Hematopoietic multipotent progenitor cell treated with erythropoietin and hydrocortisone succinate and interleukin-3 and kit ligand, for 4 days (in vitro differentiated cells): ENCODE measurements around the gene TSEN34.

Source experiments
- DNase-seq: peaks from one replicate; pipeline ENCODE4 v3.0.0-alpha.2; 2015

TSEN34 gene

GRCh38 chr19:54191011-54191810, at the start of gene TSEN34:
TSEN34 (plus strand) TSS chr19:54191308; CDS start chr19:54191365, 57 bp downstream.
- peak; percentile 94 for DNase-seq

GRCh38 chr19:54141356-54141755, 49.8 kb upstream of the TSEN34 start:
- DNase-seq, result no peak

- DNase-seq, result no peak
Measured at GRCh38 chr19:54142166-54142780, 48.8 kb upstream of the TSEN34 start.

- no peak for DNase-seq
Measured at GRCh38 chr19:54145541-54146158, 45.5 kb upstream of the TSEN34 start.

GRCh38 chr19:54147676-54148075, 43.4 kb upstream of the TSEN34 start:
- no peak for DNase-seq

- no peak for DNase-seq
Measured at GRCh38 chr19:54148158-54148557, 43.0 kb upstream of the TSEN34 start.

GRCh38 chr19:54149021-54149812, 41.9 kb upstream of the TSEN34 start:
- no peak for DNase-seq

- no peak for DNase-seq
Measured at GRCh38 chr19:54151362-54152035, 39.6 kb upstream of the TSEN34 start.

- DNase-seq, result no peak
Measured at GRCh38 chr19:54152267-54152666, 38.8 kb upstream of the TSEN34 start.

GRCh38 chr19:54152878-54153524, 38.1 kb upstream of the TSEN34 start:
- no peak for DNase-seq

GRCh38 chr19:54153731-54154326, 37.3 kb upstream of the TSEN34 start:
- DNase-seq, result no peak

GRCh38 chr19:54154603-54155345, 36.3 kb upstream of the TSEN34 start:
- no peak for DNase-seq

- no peak for DNase-seq
Measured at GRCh38 chr19:54155694-54156093, 35.4 kb upstream of the TSEN34 start.

GRCh38 chr19:54156490-54156889, 34.6 kb upstream of the TSEN34 start:
- DNase-seq, result no peak

GRCh38 chr19:54156953-54157352, 34.2 kb upstream of the TSEN34 start:
- DNase-seq, result no peak

- DNase-seq, result peak; percentile 57
Measured at GRCh38 chr19:54158812-54159351, 32.2 kb upstream of the TSEN34 start.

GRCh38 chr19:54159352-54160181, 31.5 kb upstream of the TSEN34 start, which contains the start of gene LENG1:
LENG1 (minus strand) TSS chr19:54159721; CDS start chr19:54159695, 26 bp downstream.
- peak; percentile 100 for DNase-seq

- peak; percentile 32 for DNase-seq
Measured at GRCh38 chr19:54160182-54160811, 30.8 kb upstream of the TSEN34 start.

GRCh38 chr19:54160854-54161253, 30.3 kb upstream of the TSEN34 start:
- no peak for DNase-seq
